CD4-positive, CD25-positive, alpha-beta regulatory T cell (primary cell): ENCODE measurements around the gene CCDC102A. TPM values are rescaled to one million over a fixed set of nuclear protein-coding genes. Genes with fewer than 3 reads are reported as not detected.
A peak's percentile ranks its signal among the peaks of the same experiment; 100 is the strongest.

Experiments
- ATAC-seq, 2 donors: fragments of 150-1000 bp; cut with Tn5 transposase; one replicate each; pipeline ENCODE4 v1.10.0; 2021; ENCODE audit warnings: low read depth in 2 of 2, moderate number of reproducible peaks in 2 of 2, moderate library complexity in 1 of 2
- DNase-seq, 3 donors: peaks; one replicate each; pipeline versions ENCODE4 v3.0.0 to v3.0.0-alpha.2; 2012 to 2022; ENCODE audit warnings: mixed read lengths in 1 of 3
- H3K27ac ChIP-seq: one replicate; pipeline ENCODE4 v1.7.0; 2013; ENCODE audit warnings: mild to moderate bottlenecking, low read length; ENCODE audit not compliant: insufficient read depth, poor library complexity, severe bottlenecking
- H3K27me3 ChIP-seq: one replicate; pipeline ENCODE4 v1.7.0; 2013; ENCODE audit warnings: low read length; ENCODE audit not compliant: control insufficient read depth, insufficient read depth
- H3K36me3 ChIP-seq: one replicate; pipeline ENCODE4 v1.7.0; 2013; ENCODE audit warnings: mild to moderate bottlenecking, low read length, moderate library complexity; ENCODE audit not compliant: control insufficient read depth, insufficient read depth
- H3K4me1 ChIP-seq: 2 replicates; pipeline ENCODE4 v1.7.0; 2013; ENCODE audit warnings: mild to moderate bottlenecking, low read length; ENCODE audit not compliant: insufficient read depth, control insufficient read depth, poor library complexity, severe bottlenecking
- H3K4me3 ChIP-seq: one replicate; pipeline ENCODE4 v1.7.0; 2013; ENCODE audit warnings: low read depth, mild to moderate bottlenecking, low read length, moderate library complexity
- H3K9me3 ChIP-seq, 2 experiments: 1 replicate in 1 of 2; 2 replicates in 1 of 2; pipeline ENCODE4 v1.7.0; 2013; ENCODE audit warnings: low read length in 2 of 2, mild to moderate bottlenecking in 1 of 2, moderate library complexity in 1 of 2; ENCODE audit not compliant: control insufficient read depth in 2 of 2
- H3K27ac Mint-ChIP-seq, 3 donors: one replicate each; pipeline ENCODE4 v1.8.0; 2020 to 2022; ENCODE audit warnings: mild to moderate bottlenecking in 3 of 3, mixed read lengths in 3 of 3, moderate library complexity in 2 of 3
- H3K27me3 Mint-ChIP-seq: one replicate; pipeline ENCODE4 v1.8.0; 2022; ENCODE audit warnings: mild to moderate bottlenecking, mixed read lengths
- H3K36me3 Mint-ChIP-seq: one replicate; pipeline ENCODE4 v1.8.0; 2020; ENCODE audit warnings: mixed read lengths
- H3K4me1 Mint-ChIP-seq, 4 donors: one replicate each; pipeline ENCODE4 v1.8.0; 2020 to 2022; ENCODE audit warnings: mixed read lengths in 4 of 4, mild to moderate bottlenecking in 1 of 4
- H3K4me3 Mint-ChIP-seq, 4 donors: one replicate each; pipeline ENCODE4 v1.8.0; 2020 to 2022; ENCODE audit warnings: mild to moderate bottlenecking in 4 of 4, mixed read lengths in 4 of 4, moderate library complexity in 3 of 4
- H3K9me3 Mint-ChIP-seq, 7 donors: one replicate each; pipeline ENCODE4 v1.8.0; 2020 to 2022; ENCODE audit warnings: mixed read lengths in 7 of 7, mild to moderate bottlenecking in 3 of 7, moderate library complexity in 2 of 7
- polyA plus RNA-seq, 4 donors: library from polyadenylated mRNA; unstranded; fragments of 300-500 nt; fragmentation: Illumina TruSeq; gene quantifications; one replicate each; pipeline ENCODE4 v1.2.3, GENCODE V29; 2021
- total RNA-seq: library from RNA; stranded (reverse); gene quantifications from one replicate; pipeline ENCODE4 v1.2.3, GENCODE V29; 2022

The CCDC102A gene
- total and polyA plus RNA-seq, 5 donors from 2014 or later, result 1.9 to 4.7 (median 2.9) TPM

GRCh38 chr16:57539072-57539796, 2.9 kb upstream of the CCDC102A start:
- Histone ChIP-seq H3K27ac (no peak overlapping the region), H3K4me1 (peaks cover 26% of the 10 kb centered on the region), H3K27me3 (no peaks in the 10 kb centered on the region), H3K4me3 (no peak overlapping the region), H3K36me3 (no peaks in the 10 kb centered on the region), H3K9me3 (no peaks in the 10 kb centered on the region)
- Mint-ChIP-seq H3K27ac (peak overlapping the region in 1 of 3 donors; percentile 82), H3K36me3 (no peaks in the 10 kb centered on the region), H3K4me1 (peaks cover 14 to 58% (median 20%) of the 10 kb centered on the region in 4 donors), H3K9me3 (no peaks in the 10 kb centered on the region), H3K27me3 (no peaks in the 10 kb centered on the region), H3K4me3 (peak overlapping the region in 3 of 4 donors; percentile 26 to 91 (median 68))
- no peak for ATAC-seq
- DNase-seq, result peak in 1 of 3 donors; percentile 56

GRCh38 chr16:57538235-57538721, 1.9 kb upstream of the CCDC102A start:
- H3K27me3 ChIP-seq, result no peaks in the 10 kb centered on the region
- no peaks in the 10 kb centered on the region for H3K9me3 ChIP-seq
- no peaks in the 10 kb centered on the region for H3K36me3 ChIP-seq
- Mint-ChIP-seq H3K4me1 (peaks cover 15 to 62% (median 29%) of the 10 kb centered on the region in 4 donors), H3K27ac (peak overlapping the region in 2 of 3 donors; percentile 82 to 85), H3K9me3 (no peaks in the 10 kb centered on the region), H3K4me3 (peak overlapping the region; percentile 78 to 91 (median 89)), H3K36me3 (no peaks in the 10 kb centered on the region), H3K27me3 (no peaks in the 10 kb centered on the region)
- ATAC-seq (no peak), DNase-seq (no peak)
- peak overlapping the region; percentile 76 for H3K4me3 ChIP-seq
- peak overlapping the region; percentile 93 for H3K27ac ChIP-seq
- peaks cover 34% of the 10 kb centered on the region for H3K4me1 ChIP-seq

- Mint-ChIP-seq H3K27ac (peak overlapping the region; percentile 82 to 93 (median 85)), H3K9me3 (no peaks in the 10 kb centered on the region), H3K4me1 (peaks cover 15 to 65% (median 29%) of the 10 kb centered on the region in 4 donors), H3K27me3 (no peaks in the 10 kb centered on the region), H3K4me3 (peak overlapping the region; percentile 59 to 91 (median 89)), H3K36me3 (no peaks in the 10 kb centered on the region)
- ATAC-seq, result no peak
- Histone ChIP-seq H3K27ac (peak overlapping the region; percentile 93), H3K9me3 (no peaks in the 10 kb centered on the region), H3K36me3 (no peaks in the 10 kb centered on the region), H3K4me3 (peak overlapping the region; percentile 76), H3K27me3 (no peaks in the 10 kb centered on the region), H3K4me1 (peaks cover 39% of the 10 kb centered on the region)
- DNase-seq, result peak in 1 of 3 donors; percentile 49
These were observed 1.3 kb upstream of the CCDC102A start for GRCh38 chr16:57537581-57538234.

GRCh38 chr16:57537194-57537505, 779 bp upstream of the CCDC102A start:
- Mint-ChIP-seq H3K36me3 (no peaks in the 10 kb centered on the region), H3K9me3 (no peaks in the 10 kb centered on the region), H3K27me3 (no peaks in the 10 kb centered on the region), H3K27ac (peak overlapping the region; percentile 52 to 93 (median 82)), H3K4me3 (peak overlapping the region; percentile 59 to 91 (median 89)), H3K4me1 (peaks cover 15 to 65% (median 33%) of the 10 kb centered on the region in 4 donors)
- Histone ChIP-seq H3K27me3 (no peaks in the 10 kb centered on the region), H3K36me3 (no peaks in the 10 kb centered on the region), H3K4me1 (peaks cover 45% of the 10 kb centered on the region), H3K27ac (peak overlapping the region; percentile 93), H3K4me3 (peak overlapping the region; percentile 76), H3K9me3 (no peaks in the 10 kb centered on the region)
- DNase-seq (no peak), ATAC-seq (no peak)

GRCh38 chr16:57535680-57536305, 578 bp downstream of the CCDC102A start:
- Histone ChIP-seq H3K4me3 (peak overlapping the region; percentile 55), H3K27ac (peak overlapping the region; percentile 93), H3K27me3 (no peaks in the 10 kb centered on the region), H3K4me1 (peaks cover 58% of the 10 kb centered on the region), H3K9me3 (no peaks in the 10 kb centered on the region), H3K36me3 (no peaks in the 10 kb centered on the region)
- Mint-ChIP-seq H3K27ac (peak overlapping the region; percentile 94 to 97 (median 97)), H3K27me3 (no peaks in the 10 kb centered on the region), H3K4me3 (peak overlapping the region; percentile 85 to 91 (median 89)), H3K36me3 (no peaks in the 10 kb centered on the region), H3K9me3 (no peaks in the 10 kb centered on the region), H3K4me1 (peaks cover 15 to 74% (median 46%) of the 10 kb centered on the region in 4 donors)
- DNase-seq (peak; percentile 89 to 93 (median 91)), ATAC-seq (peak; percentile 91)

GRCh38 chr16:57534881-57535658, 1.3 kb downstream of the CCDC102A start:
- no peak for ATAC-seq
- no peaks in the 10 kb centered on the region for H3K36me3 Mint-ChIP-seq
- H3K4me3 ChIP-seq, result no peak overlapping the region
- peak overlapping the region; percentile 85 to 91 (median 88) for H3K4me3 Mint-ChIP-seq
- no peak for DNase-seq
- H3K36me3 ChIP-seq, result no peaks in the 10 kb centered on the region
- H3K27ac Mint-ChIP-seq, result peak overlapping the region; percentile 94 to 97 (median 97)
- no peaks in the 10 kb centered on the region for H3K9me3 Mint-ChIP-seq
- H3K4me1 ChIP-seq, result peaks cover 66% of the 10 kb centered on the region
- H3K27me3 Mint-ChIP-seq, result no peaks in the 10 kb centered on the region
- no peaks in the 10 kb centered on the region for H3K9me3 ChIP-seq
- H3K27me3 ChIP-seq, result no peaks in the 10 kb centered on the region
- H3K27ac ChIP-seq, result peak overlapping the region; percentile 93
- peaks cover 17 to 81% (median 53%) of the 10 kb centered on the region in 4 donors for H3K4me1 Mint-ChIP-seq

GRCh38 chr16:57534337-57534880, 2.0 kb downstream of the CCDC102A start:
- Mint-ChIP-seq H3K27me3 (no peaks in the 10 kb centered on the region), H3K9me3 (no peaks in the 10 kb centered on the region), H3K36me3 (no peaks in the 10 kb centered on the region), H3K4me3 (peak overlapping the region; percentile 76 to 91 (median 86)), H3K27ac (peak overlapping the region; percentile 83 to 96 (median 94)), H3K4me1 (peaks cover 23 to 88% (median 59%) of the 10 kb centered on the region in 4 donors)
- Histone ChIP-seq H3K9me3 (no peaks in the 10 kb centered on the region), H3K27ac (peak overlapping the region; percentile 93), H3K4me3 (no peak overlapping the region), H3K36me3 (no peaks in the 10 kb centered on the region), H3K27me3 (no peaks in the 10 kb centered on the region), H3K4me1 (peaks cover 72% of the 10 kb centered on the region)
- no peak for ATAC-seq
- DNase-seq, result no peak
